ENCODE data around the gene C16orf74.

Gene C16orf74

DNA sequence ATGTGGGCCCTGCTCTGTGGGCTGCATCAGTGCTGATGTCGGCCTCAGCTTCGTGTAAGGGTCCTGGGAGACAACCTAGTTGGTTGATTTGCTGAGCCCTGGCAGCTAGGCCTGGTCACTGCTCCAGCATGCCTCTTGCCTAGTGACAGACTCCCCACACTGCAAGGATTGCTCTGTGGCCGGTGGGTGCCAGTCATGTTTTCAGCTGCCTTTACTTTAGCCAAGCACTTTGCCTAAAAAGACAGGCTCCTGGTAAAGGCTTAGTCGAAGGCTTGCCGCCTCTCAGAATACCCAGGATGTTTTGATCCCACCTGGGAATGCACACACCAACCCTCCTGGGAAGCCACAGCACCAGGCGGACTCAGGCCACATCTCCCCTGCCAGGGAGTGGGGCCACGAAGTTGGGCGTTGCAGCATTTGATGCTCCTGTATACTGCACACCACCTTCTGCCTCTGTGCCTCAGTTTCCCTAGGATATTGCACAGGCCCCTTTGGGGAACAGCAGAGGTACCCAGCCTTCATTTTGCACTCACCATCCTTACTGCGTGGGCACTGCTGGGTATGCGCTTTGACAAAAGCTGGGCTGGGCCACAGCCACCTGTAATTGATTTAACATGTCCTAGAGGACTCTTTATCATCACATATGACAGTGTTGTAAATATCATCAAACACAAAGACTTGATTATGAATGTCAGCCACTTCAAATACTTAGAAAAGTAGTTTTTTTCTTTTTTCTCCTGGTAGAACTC, 82.0 kb downstream of the C16orf74 start:
- DNase-seq, result no peak

DNA sequence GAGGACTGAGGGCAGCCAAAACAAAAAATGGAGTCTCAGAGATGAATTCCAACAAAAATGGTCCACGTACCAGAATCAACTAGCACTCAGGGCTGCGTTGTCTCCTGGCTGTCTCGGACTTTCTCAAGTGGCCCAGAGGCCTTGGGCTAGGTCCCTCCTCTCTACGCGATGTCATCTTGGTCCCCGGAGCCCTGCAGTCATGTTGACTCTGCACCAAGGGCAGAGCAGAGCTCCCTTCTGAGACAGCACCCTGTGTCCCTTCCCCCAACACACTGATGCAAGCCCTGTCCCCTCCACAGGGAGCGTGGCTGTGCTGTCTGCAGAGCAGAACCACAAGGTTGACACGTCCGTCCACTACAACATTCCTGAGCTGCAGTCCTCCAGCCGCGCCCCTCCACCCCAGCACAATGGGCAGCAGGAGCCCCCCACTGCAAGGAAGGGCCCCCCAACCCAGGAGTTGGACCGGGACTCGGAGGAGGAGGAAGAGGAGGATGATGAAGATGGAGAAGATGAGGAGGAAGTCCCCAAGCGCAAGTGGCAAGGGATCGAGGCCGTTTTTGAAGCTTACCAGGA, 83.0 kb downstream of the C16orf74 start:
- no peak for DNase-seq

DNA sequence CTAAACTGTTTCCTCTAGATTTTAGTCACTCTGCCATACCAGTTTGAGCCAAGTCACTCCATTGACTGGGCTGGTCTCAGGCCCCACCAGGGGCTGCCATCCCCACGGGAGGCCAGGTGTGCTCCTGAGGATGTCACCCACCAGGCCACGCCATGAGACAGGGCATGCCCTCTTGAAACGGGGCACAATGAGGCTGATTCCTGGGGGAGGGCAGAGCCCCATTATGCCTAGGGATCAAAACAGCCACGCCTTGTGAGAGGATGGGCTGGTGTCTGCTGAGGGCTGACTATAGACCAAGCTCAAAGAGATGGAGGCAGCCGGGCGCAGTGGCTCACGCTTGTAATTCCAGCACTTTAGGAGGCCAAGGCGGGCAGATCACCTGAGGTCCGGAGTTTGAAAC, 83.6 kb downstream of the C16orf74 start:
- no peak for DNase-seq

DNA sequence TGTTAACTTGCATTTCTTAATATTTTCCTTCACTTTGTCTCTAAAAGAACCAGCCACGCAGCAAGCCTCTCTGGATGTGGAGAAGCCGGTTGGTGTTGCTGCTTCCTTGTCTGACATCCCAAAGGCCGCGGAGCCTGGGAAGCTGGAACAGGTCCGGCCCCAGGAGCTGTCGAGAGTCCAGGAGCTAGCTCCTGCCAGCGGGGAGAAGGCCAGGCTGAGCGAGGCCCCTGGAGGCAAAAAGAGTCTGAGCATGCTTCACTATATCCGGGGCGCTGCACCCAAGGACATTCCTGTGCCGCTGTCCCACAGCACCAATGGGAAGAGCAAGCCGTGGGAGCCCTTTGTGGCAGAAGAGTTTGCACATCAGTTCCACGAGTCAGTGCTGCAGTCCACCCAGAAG, 85.0 kb downstream of the C16orf74 start:
- DNase-seq, result no peak

DNA sequence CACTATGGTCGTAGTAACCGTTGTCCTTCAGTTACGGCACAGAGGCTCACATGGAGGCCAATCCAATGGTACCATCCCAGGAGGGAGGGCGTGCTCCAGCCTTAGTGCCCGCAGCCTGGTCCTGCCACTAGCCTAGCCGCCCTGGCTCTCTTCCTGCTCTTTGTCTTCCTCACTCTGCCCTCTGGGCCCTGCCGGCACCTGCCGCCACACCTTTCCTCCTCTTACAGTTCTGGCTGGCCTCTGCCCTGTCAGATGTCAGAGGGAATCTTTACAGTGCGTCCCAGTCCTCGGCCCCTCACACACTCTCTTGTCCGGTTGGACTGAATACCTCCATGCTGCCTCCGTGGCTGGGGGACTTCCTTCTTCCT, 85.5 kb downstream of the C16orf74 start:
- DNase-seq, result no peak

DNA sequence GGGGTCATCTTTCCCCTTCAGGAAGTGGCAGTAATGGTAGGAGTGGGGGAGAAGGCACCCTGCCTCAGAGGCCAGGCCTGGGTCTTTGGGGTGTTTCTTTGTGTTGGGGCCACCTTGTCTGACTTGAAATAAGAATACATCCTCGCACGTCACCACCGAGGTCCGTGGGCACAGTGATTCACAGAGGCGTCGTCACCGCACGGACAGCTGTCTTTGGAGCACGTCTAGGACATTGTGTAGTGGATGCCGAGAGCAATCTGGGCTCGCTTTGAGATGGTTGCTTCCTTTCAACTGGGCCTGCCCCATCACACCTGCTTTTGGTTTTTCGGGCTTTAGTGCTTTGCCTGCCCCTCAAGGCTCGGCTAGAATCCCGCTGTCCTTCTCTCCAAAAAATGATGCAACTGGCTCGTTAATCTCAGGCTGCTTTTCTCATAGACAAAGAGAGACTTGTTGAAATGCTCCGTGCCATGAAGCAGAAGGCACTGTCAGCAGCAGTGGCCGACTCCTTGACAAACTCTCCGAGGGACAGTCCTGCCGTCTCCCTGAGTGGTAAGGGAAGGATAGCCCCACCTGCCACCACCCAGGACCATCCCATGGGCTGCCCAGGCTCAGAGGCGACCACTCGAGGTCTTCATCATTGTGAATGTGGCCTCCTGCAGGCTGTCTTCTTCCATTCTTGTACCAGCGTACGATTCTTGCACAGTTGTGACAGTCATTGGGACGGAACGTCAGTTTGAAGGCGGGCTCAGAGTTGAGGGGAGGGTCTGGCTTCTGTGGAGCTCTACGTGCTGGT, 86.1 kb downstream of the C16orf74 start:
- no peak for DNase-seq

DNA sequence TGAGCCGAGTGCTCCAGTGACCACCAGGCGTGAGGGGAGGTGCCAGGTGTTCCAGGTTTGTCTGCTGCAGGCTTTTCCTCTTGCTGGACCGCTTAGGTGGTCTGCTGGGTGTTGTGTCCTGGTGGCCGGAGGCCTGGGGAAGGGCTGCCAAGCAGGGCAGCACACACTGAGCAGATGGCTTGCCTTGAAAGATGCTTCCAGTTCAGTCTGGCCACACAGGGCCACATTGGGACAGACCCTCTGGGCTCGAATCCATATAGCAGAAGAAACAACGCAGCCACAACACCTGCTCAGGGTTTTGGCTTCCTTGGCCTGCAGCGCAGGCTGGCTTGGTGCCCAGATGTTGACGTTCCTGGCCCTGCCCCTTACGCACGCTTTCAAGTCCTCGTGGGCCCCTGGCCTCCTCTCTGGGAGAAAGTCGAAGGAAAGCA, 87.0 kb downstream of the C16orf74 start:
- no peak for DNase-seq

DNA sequence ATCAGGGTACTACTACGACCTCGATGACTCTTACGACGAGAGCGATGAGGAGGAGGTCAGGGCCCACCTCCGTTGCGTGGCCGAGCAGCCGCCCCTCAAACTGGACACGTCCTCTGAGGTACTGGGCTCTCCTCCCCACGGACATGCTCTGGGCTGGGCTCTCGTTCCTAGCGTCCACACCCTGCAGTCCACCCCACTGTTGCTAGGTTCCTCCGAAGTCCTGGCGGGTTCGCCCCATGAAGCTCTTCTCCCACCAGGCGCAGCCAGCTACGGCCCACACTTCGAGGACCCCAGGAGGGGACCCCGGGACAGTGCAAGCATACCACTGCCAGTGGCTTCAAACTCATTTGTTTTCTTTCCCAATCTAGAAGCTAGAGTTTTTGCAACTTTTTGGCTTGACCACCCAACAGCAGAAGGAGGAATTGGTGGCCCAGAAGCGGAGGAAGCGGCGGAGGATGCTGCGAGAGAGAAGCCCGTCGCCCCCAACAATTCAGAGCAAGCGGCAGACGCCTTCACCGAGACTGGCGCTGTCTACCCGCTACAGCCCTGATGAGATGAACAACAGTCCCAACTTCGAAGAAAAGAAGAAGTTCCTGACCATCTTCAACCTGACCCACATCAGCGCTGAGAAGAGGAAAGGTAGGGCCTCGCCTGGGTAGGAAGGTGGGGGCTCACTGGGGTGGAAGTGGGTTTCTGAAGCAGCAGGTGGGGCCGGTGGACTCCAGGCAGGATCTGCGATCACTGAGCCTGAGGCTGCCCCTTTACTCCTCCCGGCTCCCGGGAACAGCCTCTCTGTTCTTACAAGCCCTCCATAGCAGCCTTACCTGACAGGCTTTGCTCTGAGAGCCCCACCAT, 87.7 kb downstream of the C16orf74 start:
- DNase-seq, result no peak

DNA sequence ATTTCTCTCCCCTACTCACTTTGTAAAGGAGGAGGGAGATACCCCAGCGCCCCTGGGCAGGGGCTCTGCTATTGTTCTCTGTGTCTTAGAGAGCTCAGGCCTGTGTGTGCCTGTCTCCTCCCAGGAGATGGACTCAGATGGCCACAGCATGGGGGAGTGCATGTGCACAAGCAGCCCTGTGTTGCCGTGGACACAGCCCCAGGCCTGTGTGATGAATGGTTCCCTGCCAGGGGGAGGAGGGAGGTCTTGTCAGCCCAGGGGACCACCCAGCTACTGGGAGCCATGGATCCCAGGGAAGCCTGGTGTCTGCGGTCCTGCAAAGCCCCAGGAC, 88.4 kb downstream of the C16orf74 start:
- no peak for DNase-seq

DNA sequence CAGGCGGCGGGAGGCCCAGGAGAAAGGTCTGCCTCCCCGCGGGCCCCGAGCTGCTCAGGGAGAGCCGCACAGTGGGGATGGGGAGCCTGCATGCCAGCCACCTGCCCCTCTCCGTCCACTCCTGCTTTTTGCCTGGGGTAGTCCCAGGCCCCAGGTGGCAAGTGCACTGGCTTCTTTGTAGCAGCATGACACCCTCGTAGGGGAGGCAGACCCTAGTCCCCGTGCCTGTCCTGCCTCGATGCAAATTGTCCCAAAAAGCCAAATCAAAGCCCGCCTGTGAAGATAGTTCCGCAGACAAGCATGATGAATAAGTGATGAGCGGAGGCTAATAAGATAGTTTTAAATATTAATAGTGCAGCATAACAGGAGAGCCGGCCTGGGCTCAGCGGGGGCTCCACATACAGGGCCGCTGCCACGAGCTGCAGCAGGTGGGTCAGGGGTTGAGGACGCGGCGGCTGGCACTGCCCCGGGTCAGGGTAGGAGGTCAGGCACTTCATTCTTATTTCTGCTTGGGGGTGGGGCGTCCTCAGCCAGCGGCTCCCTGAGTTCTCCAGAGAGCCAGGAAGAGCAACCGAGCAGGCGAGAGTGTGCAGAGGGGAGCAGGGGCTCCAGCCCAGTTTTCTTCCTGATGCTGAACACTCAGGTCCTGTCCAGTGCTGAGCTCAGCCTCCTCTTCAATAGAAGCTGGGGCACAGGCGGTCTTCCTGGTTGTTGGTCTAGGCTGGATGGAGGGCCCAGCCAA, 89.0 kb downstream of the C16orf74 start:
- DNase-seq, result no peak

DNA sequence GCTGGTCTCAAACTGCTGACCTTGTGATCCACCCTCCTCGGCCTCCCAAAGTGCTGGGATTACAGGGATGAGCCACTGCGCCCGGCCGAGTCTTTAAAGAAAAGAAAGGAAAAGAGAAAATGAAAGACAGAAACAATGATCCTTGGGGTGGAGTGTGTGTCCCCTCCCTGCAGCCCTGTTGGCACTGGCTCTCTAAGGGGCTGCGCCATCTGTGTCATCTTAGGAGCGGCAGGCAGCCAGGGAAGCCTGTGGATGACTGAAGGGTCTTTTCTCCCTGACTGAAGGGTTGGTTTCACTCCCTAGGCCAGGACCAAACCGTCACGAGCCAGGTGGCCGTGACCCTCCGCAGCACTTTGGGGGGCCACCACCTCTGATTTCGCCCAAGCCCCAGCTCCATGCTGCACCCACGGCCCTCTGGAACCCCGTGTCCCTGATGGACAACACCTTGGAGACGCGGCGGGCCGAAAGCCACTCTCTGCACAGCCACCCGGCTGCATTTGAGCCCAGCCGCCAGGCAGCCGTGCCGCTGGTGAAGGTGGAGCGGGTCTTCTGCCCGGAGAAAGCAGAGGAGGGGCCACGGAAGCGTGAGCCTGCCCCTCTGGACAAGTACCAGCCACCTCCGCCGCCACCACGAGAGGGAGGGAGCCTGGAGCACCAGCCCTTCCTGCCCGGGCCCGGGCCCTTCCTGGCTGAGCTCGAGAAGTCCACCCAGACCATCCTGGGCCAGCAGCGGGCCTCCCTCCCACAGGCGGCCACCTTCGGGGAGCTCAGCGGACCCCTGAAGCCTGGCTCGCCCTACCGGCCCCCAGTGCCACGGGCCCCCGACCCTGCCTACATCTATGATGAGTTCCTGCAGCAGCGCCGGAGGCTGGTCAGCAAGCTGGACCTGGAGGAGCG, 89.8 kb downstream of the C16orf74 start:
- DNase-seq, result no peak

DNA sequence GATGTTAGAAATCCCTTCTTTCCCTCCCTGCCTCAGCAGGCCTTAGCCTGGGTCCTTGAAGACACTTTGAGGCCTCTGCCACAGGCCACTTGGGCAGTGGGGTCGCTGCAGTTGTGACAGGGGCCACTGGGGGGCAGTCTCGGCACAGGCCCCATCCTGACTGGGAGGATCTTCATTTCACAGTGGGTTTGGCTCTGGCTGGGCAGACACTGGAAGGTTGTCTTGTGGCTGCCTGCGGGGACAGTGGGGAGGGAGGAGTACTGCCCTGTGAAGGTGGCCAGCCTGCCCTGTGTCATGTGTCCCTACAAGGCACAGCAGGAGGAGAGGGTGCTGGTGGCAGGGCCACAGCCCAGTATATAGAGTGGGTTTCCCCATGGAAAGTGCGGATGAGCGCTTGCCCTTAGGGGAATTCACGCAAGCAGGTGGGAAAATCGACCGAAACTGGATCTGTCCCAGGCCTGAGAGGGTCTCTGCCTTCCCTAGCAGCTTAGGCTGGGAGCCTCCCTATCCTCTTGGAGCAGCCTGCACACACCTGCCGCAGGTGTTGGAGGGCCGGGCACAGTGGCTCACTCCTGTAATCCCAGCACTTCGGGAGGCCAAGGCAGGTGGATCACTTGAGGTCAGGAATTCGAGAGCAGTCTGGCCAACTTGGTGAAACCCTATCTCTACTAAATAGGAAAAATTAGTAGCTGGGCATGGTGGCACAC, 90.9 kb downstream of the C16orf74 start:
- peak; percentile 48 for DNase-seq

DNA sequence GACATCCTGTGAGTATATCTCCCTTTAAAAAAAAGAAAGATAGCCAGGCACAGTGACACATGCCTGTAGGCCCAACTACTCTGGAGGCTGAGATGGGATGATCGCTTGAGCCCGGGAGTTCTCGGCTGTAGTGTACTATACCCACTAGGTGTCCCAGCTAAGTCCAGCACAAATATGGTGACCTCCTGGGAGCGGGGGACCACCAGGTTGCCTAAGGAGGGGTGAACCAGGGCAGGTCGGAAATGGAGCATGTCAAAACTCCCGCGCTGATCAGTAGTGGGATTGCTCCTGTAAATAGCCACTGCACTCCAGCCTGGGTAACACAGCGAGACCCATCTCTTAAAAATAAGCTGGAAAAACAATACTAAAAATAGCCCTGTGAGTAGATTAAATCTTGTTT, 91.6 kb downstream of the C16orf74 start:
- DNase-seq, result no peak

DNA sequence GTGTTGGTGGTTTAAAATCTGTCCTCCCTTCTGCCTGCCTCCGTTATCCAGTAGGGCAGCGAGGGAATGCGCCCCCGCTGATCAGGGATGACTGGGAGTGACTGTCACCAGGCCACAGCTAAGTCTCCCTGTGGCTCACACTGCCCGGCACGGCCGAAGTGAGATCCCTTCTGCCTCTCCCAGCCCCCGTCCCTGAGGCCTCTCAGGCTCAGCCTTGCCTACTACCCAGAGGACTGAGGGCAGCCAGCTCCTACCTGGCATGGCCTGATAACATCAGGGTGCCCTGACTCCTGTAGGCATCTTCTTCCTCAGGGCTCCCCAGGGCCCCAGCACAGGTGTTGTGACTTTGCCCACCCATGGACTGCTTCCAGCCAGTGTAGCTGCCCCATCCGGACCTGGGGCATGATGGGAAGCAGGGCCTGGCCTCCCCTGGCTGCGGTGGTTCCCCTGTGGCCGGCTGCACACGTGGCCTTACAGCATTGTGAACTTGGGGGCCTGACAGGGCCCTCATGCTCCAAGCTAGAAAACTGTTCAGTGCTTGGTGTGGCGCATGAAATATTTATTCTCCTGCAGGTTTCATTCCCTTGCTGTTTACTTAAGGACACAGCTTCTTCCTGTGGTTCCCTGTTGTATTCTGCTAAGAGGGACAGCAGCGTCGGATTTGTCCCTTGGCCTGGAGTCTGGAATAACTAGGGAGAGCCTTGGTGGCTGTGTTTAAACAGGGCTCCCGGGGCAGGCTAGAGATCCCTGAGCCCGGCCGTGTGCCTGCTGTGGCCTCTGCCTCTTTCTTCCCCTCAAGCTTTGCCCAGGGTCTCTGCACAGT, 92.2 kb downstream of the C16orf74 start:
- no peak for DNase-seq

DNA sequence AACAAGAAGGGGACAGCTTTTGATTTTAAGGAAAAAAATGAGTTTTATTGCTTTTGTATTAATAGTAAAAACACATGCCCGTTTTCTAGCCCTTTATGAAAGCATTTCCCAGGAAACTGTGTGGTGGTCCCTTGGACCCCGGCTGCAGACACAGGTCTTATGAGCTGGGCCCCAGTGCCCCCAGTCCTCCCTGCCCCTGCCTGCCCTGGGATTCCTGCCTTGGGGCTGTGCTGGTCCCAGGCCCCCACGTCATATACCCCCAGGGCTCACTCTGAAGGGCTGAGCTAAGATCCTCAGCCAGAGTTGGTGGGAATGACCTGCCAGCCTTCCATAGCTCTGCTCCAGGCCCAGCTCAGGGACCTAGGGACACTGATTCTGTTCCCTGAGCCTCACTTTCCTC, 92.9 kb downstream of the C16orf74 start:
- no peak for DNase-seq
